Measurements from ENCODE around the gene ELFN1.

DNA sequence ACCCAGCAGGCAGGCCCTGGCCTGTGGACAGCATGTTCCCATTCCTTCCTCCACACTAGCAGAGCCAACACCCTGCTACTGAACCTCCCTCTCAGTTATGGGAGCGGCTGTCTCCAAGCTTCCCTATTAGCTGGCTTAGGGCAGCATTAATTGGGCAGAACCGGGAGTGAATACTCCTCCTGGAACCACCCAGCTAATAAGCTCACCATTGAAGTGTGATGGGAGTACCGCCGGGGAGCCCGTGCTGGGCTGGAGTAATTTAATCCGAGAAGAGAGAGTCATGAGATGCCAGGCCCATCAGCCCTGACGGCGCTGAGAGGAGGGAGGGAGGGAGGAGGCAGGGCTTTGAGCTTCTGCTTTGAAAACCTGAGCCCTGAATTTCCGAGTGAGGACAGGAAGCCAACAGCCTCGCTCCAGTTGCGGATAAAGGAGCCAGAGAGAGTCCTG, 31.8 kb upstream of the ELFN1 start:
- TF ChIP-seq JUND (IDR thresholded peaks at IDR 0.05; ENCODE audit: low read depth, low read length): no peak
- TF ChIP-seq YY1 (IDR thresholded peaks at IDR 0.05; ENCODE audit: low read depth, low read length): no peak
- no peak for TF ChIP-seq NR2C2 (IDR thresholded peaks at IDR 0.05; ENCODE audit: borderline replicate concordance, control insufficient read depth, insufficient read length, low read depth)
- TF ChIP-seq EZH2 (IDR thresholded peaks at IDR 0.05; ENCODE audit: borderline replicate concordance, control insufficient read depth, low read depth, low read length): no peak
- TF ChIP-seq, protein P1, sequence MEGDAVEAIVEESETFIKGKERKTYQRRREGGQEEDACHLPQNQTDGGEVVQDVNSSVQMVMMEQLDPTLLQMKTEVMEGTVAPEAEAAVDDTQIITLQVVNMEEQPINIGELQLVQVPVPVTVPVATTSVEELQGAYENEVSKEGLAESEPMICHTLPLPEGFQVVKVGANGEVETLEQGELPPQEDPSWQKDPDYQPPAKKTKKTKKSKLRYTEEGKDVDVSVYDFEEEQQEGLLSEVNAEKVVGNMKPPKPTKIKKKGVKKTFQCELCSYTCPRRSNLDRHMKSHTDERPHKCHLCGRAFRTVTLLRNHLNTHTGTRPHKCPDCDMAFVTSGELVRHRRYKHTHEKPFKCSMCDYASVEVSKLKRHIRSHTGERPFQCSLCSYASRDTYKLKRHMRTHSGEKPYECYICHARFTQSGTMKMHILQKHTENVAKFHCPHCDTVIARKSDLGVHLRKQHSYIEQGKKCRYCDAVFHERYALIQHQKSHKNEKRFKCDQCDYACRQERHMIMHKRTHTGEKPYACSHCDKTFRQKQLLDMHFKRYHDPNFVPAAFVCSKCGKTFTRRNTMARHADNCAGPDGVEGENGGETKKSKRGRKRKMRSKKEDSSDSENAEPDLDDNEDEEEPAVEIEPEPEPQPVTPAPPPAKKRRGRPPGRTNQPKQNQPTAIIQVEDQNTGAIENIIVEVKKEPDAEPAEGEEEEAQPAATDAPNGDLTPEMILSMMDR (IDR thresholded peaks at IDR 0.05 in 2 of 3, conservative IDR thresholded peaks at IDR 0.05 in 1 of 3; ENCODE audit: control insufficient read depth in 2 of 3, extremely low read depth in 1 of 3, insufficient read depth in 1 of 3, low read depth in 3 of 3, low read length in 3 of 3): no peak
- no peak for TF ChIP-seq BRCA1 (IDR thresholded peaks at IDR 0.05; ENCODE audit: low read depth, low read length)
- no peak for TF ChIP-seq FOS (IDR thresholded peaks at IDR 0.05; ENCODE audit: borderline replicate concordance, extremely low read depth, insufficient read length)
- no peak for TF ChIP-seq MEF2A (IDR thresholded peaks at IDR 0.05; ENCODE audit: insufficient read depth, low read depth, low read length)
- TF ChIP-seq, protein P2, sequence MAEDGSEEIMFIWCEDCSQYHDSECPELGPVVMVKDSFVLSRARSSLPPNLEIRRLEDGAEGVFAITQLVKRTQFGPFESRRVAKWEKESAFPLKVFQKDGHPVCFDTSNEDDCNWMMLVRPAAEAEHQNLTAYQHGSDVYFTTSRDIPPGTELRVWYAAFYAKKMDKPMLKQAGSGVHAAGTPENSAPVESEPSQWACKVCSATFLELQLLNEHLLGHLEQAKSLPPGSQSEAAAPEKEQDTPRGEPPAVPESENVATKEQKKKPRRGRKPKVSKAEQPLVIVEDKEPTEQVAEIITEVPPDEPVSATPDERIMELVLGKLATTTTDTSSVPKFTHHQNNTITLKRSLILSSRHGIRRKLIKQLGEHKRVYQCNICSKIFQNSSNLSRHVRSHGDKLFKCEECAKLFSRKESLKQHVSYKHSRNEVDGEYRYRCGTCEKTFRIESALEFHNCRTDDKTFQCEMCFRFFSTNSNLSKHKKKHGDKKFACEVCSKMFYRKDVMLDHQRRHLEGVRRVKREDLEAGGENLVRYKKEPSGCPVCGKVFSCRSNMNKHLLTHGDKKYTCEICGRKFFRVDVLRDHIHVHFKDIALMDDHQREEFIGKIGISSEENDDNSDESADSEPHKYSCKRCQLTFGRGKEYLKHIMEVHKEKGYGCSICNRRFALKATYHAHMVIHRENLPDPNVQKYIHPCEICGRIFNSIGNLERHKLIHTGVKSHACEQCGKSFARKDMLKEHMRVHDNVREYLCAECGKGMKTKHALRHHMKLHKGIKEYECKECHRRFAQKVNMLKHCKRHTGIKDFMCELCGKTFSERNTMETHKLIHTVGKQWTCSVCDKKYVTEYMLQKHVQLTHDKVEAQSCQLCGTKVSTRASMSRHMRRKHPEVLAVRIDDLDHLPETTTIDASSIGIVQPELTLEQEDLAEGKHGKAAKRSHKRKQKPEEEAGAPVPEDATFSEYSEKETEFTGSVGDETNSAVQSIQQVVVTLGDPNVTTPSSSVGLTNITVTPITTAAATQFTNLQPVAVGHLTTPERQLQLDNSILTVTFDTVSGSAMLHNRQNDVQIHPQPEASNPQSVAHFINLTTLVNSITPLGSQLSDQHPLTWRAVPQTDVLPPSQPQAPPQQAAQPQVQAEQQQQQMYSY (CRISPR knock-in tag; IDR thresholded peaks at IDR 0.05): no peak
- TF ChIP-seq, protein P3, sequence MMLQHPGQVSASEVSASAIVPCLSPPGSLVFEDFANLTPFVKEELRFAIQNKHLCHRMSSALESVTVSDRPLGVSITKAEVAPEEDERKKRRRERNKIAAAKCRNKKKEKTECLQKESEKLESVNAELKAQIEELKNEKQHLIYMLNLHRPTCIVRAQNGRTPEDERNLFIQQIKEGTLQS (IDR thresholded peaks at IDR 0.05; ENCODE audit: borderline replicate concordance, extremely low read depth, low read depth, low read length): no peak

Measured in GM12878 (cell line).